NCI-H2196 treated with DMSO at 0.1 percent for 48 hours (cell line): Measurements from ENCODE around the gene RCN2.
"Not testable (repeated sequence)": the region's sequence is repeated elsewhere in the genome, so short reads cannot be mapped to it uniquely, and the experiment has no call there.

ENCODE experiments used
- DNase-seq: peaks from one replicate; lab custom pipeline; 2025; ENCODE audit not compliant: unreplicated experiment; lab: John Stamatoyannopoulos, UW

The RCN2 gene

DNA sequence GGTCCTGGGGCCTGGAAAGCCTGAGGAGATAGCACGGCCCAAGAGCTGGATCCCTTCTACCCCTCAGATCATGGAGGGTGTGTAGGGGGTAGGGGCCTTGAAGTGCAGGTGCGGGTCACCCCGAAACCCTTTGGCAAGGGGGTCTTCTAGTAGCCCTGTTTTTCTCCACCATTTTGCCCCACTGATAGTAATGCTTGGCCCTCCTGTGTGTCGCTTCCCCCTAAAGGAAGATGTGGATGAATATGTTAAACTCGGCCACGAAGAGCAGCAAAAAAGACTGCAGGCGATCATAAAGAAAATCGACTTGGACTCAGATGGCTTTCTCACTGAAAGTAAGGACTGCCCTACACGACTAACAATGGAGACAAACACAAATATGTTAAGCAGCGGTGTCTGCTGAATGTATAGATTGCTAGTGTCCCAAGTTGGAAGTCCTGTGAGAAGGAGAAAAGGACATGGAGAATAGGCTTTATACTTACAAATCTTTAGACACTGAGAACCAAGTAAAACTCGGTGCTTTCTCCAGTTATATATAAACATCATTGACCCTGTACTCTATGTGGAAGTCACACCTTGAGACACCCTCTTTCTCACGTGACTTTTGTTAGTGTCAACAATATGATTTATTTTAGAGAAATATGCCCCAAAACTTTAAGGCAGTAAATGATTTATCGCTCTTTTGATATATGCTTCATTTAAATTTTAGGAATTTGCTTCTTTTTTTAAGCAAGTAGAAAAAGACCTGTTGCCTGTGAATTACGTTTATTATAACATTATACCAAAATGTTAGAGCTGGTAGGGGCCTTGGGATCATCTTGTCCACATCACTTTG lies 802 bp downstream of the RCN2 start:
- no peak for DNase-seq

DNA sequence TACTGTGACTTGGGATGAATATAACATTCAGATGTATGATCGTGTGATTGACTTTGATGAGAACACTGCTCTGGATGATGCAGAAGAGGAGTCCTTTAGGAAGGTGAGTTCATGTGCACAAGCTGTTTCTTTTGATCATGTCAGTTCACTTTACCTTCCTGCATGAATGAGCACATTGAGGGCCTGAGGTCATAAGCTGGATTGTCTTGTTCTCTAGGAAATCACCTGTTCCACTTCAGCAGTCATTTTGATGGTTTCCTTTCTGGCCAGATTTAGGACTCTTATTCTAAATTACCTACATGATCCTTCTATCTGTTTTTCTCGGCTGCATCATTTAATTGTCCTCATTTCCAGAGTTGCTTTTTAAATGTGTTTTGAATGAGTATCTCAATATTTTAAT lies 4.1 kb downstream of the RCN2 start:
- no peak for DNase-seq

DNA sequence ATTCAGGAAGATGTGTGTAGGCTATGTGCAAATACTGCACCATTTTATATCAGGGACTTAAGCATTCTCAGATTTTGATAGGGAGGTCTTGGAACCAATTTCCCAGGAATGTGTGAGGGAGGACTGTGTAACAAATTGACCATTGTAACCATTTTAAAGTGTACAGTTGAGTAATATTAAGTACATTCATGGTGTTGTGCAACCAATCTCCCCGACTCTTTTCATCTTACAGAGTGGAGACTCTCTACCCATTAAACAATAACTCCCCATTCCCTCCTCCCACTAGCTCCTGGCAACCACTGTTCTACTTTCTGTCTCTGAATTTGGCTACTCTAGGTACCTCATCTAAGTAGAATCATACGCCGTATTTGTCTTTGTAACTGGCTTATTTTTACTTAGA lies 5.1 kb downstream of the RCN2 start:
- DNase-seq, result no peak

DNA sequence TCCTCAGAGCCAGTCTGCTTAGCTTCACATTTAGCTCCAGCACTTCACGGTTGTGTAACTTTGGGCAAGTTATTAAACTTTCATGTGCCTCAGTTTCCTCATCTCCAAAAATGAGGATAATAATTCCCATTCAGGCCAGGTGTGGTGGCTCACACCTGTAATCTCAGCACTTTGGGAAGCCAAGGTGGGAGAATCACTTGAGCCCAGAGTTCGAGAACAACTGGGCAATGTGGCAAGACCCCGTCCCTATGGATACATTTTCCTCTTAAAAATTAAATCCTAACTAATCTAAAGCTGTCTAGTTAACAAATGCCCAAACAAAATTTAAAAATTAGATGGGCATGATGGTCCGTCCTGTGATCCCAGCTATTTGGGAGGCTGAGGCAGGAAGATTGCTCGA lies 7.2 kb downstream of the RCN2 start:
- no peak for DNase-seq

DNA sequence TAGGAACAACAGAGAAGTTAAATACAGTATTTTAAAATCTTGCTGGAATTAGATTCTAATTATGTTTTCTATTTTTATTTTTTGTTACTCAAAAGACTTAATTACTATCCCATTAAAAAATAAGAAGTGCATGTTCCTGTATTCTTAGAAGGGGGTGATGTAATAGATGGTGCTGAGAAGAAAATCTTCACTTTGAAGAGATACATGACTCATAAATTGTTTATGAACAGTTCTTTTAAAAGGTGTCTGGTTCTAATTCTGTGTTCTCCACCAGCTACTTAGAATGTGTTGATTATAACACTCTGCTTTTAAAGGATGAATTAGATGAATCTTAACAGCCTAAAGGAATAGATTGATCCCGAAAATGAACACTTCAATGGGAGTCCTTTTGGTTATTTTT lies 8.2 kb downstream of the RCN2 start:
- DNase-seq, result no peak

DNA sequence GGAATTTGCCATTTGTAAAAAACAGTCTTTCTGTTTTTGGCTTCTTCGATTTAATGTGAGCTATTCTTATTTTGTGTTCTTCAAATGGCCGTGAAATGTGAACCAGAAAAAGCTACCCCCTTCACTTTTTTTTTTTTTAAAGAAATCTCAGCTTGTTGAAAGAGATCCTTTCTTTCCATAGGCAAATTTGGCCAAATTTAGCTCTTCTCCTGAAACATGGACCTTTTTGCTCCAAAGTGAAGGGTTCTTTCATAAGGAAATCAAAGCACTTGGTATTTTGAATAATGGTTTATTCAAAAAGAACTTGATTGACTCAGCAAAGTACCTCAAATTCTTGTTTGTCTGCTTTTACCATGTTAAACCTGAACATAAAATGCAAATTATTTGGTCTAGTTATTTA lies 10.1 kb downstream of the RCN2 start:
- DNase-seq, result no peak

DNA sequence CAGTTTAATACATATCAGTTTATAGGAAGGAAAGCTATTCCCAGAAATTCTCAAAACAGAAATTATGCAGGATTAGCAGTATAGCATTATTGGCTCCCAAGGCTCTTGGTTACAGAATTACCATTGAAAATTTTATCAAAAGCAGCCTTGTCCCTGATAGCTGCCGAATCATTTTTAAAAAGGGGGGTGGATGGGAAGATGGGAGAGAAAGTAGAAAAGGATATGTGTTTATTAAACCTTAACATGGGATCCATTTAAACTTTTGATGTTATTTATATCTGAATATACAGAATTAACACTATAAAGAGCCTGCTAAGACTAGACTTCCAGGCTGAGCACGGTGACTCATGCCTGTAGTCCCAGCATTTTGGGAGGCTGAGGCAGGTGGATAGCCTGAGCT lies 10.8 kb downstream of the RCN2 start:
- DNase-seq, result no peak

DNA sequence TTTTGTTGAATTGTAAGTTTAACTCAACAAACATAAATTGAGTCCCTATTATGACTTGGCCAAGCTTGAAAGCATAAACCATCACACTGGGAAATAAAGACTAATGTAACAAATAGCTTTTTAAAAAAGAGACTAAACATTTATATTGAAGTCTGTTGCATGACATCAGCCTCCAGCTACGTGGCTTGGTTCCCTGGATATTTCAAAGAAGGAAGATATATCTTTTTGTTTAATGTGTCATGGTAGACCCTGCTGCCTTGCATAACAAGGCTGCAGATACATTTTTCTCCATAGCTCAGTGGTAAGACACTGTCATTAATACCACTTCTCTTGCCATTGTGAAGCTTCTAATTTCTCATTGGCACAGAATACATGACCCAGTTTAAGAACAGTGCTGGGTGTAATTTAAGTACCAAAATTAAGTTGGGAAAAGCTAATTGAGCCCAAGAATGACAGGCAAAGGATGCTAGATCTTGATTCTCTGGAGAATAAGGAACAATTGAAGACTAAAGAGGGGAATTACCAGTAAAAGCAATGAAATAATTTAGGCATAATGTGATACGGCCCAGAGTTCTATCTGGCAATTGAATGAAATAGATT lies 14.0 kb downstream of the RCN2 start:
- no peak for DNase-seq

DNA sequence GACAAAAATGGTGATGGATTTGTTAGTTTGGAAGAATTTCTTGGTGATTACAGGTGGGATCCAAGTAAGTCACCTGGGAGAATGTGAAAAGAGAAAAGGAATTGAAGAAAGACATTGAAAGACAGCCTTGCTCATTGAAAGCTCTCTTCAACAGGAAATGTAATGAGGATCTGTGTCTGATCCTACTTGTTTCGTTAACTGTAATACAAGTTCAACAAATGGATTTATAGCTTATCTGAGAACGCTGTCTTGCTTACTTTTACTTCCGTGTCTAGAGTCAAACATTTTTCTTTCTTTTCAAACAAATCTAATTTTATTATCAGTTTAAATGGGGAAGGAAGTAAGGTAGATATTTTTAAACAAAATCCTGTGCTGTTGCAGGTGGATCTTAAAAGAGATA lies 15.9 kb downstream of the RCN2 start:
- no peak for DNase-seq

DNA sequence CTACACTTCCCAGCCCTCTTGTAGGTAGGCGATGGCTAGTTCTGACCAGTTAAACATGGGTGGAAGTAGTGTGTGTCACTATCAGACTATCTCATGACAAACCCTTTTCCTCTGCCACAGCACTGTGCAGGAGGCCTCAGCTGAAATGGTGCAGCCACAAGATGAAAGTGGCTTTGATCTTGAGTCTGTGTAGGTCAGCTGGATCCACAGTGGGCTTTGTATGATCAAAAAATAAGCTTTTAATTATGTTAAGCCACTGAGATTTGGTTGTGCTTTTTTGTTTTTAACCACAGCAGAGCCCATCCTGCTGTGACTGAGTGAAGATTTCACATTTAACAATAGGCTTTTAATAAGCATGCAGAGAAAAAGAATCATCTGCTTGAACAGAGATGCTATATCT lies 19.7 kb downstream of the RCN2 start:
- DNase-seq, result no peak

DNA sequence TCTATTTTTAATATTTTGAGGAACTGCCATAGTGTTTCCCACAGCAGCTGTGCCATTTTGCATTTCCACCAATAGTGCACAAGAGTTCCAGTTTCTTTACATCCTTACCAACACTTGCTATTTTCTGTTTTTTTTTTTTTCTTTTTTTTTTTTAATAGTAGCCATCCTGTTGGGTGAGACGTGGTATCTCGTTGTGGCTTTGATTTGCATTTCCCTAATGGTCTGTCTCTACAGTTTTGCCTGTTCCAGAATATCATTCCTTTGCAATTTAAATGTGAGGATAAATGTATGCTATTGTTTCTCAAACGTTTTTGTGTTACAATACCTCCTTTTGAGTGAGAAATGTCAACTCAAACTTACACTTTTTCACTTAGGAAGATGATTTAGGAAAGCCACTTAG lies 22.4 kb downstream of the RCN2 start:
- no peak for DNase-seq

DNA sequence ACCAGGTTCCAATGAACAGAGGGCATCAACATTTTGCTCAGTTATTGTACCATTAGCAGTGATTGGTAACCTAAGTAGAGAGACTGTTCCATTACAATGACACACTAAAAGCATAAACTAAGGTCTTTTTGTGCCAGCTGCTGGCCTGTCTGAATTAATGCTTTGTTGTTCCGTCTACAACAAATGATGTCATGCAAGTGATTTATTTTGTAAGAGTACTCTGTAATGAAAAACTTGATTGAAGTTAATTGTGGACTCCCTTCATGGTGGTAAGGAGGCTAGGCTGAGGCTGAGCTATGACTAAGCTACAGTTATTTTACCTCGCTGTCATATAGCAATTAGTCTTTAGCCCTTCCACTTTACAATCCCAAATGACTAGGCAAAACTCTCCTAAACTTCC lies 23.2 kb downstream of the RCN2 start:
- DNase-seq, result no peak

DNA sequence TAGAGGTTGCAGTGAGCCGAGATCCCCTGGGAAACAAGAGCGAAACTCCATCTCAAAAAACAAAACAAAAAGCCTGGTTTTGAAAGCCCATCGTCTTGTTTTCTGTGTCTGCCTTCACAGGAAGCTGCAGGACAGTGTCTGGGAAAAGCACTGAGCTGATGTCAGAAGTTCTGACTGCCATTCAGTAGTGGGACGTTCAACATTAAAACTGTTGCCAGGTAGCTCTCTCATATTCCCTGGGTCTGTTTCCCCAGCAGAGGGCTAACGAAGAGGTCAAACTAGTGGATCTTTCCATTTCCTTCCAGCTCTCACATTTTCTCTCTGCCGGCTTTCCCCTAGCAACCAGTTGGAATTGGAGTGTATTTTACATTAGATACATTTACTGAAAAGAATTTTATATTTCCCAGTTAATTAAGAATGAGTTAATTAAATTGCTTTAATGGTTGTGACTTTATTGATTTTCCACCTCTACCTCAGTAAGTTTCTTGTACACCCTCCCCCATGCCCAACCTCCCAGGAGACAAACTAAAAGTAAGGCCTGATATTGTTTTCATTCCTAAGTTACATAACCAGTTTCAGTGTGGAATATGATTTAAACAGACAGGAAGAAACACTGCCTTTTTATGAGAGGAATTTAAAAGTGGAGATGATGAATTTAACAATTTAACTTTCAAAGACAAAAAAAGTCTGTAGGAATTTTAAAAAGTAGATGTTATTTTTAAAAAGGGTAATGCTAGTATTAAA lies 29.9 kb downstream of the RCN2 start:
- no peak for DNase-seq

DNA sequence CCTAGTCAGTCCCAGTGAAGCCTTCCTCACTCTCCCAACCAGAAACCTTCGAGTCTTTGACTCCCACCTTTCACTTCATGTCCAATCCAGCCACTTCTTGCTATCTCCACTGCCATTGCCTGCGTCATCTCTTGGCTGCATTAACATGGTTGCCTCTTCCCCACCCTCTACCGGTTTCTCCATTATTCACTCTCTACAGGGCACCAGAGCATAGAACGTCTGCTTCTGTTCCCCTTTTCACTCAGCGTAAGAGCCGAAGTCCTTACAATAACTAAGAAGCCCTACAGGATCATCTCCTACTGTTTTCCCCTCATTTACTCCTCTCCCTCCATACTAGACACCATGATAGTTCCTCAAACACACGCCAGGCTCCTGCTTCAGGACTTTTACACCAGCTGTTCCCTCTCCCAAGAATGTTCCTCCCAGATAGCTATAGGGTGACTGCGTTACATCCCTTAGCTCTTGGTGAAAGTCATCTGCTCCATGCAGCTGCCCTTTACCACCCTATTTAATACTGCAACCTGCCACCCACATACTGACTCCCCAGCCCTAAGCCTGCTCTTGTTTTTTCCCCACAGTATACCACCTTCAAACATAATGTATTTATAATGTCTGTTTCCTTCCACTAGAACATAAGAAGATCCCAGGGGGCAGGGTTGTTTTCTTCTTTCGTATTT lies 30.9 kb downstream of the RCN2 start:
- DNase-seq, result no peak

DNA sequence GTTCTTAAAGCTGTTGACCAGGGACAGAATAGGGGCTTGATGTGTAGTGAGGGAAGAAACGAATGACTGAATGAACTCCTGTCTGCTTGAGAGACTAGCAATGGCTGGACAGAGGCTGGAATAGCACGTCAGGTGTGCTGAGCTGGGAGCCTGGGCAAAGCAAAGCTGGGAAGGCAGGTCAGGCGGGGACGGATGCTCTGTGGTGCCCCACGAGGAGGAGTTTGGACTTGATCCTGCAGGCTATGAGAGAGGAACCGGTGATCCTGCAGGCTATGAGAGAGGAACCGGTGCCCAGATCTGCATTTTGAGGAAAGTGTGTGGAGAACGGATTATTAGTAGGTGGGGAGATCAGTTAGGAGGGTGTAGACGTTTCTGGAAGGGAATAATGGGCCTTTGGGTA lies 32.0 kb downstream of the RCN2 start:
- DNase-seq, result no peak

DNA sequence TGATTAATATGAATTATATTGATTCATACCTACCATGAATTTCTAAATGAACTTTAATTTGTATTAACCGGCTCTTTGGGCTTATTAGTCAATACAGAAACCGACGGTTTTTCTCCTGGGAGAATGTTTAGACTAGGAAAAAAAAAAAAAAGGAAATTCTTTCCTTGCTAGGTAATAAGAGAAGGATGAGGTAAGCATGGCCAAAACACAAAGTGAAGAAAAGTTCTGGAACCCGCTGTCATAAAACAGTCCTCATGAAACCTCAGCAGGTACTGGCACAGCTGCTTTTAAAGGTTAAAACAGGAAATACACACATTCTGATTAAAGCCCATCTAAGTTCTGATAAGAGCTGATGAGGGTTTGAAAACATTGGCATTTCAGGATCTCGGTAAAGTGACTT lies 32.6 kb downstream of the RCN2 start:
- no peak for DNase-seq

DNA sequence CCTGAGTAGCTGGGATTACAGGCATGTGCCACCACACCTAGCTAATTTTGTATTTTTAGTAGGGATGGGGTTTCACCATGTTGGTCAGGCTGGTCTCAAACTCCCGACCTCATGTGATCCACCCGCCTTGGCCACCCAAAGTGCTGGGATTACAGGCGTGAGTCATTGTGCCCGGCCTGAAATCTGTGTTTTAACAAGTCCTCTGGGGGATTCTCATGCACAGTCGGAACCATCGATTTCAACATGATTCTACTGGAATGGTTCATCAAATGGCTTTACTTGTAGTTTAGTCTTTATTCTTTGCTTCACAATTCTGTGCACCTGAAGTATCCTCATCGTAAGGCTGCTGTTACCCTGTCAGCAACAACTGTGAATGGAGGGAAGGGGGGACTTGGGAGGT lies 34.5 kb downstream of the RCN2 start:
- DNase-seq, result not testable (repeated sequence)

DNA sequence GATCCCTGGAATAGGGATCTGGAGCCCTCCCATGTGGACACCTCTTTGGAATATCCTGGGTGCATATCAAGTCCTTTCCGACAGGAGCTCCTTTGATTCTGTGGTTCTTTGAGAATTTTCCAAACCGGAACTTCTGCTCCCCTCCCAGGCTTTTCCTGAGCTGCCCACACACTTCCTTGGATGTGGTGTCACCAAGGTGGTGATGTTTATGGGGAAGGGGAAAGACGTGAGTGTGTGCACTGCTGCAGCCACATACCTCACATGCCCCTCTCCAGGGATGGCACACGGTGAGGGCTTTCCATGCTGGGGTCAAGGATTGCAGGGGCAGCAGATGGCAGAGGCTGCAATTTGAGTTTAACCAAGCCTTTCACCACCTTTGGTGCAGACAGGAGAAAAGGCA lies 35.5 kb downstream of the RCN2 start:
- DNase-seq, result no peak

DNA sequence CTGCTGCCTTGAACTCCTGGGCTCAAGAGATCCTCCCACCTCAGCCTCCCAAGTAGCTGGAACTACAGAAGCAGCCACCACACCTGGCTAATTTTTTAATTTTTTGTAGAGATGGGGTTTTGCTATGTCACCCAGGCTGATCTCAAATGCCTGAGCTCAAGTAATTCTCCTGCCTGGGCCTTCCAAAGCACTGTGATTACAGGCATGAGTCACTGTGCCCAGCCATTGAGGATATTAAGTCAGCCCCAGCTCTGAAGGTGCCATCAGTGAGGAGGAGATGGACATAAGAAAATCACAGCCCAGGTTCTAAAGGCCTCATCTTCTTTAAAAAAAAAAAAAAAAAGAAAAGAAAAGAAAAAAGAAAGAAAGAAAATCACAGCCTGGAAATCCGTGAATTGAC lies 36.8 kb downstream of the RCN2 start:
- no peak for DNase-seq

DNA sequence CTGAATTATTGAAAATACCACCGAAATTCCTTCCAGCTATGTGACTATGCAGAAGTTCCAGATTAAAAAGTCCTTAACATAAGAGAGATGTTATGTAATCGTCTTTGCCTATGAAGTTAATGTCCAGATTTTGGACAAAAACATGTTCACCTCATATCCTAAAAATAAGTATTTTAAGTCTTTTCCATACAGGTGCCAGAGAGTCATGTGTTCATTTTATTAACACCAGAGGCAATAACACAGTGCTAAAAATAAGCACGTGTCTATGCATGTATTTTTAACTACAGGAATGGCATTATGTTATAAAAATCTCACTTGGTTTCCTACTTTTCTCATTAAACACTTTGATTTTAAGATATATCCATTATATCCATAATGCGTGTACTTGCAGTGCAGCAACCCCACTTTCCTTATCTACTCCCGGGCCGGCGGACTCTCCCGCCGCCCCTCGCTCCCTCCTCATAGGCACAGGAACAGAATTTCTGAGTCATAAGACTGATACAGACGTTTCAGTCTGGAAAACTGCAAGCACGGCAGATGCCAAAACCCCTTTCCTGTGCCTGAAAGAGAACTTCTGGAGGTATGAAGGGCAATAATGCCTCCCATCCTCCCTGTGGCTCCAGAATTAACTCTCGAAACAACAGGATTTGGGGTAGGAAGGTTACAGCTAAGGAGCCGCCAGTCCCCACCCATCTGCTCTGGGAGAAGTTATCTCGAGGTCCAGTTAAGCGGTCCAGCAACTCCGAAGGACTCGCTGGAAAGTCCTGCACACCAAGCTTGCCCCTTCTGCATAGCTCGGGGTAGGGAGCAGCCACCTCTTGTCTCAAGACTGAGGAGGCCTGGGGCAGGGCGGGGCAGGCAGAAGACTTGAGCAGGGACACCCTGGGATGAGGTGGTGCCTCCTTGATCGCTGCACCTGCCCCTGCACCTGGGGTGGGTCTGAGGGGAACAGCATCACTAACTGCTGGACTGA lies 41.1 kb downstream of the RCN2 start:
- no peak for DNase-seq

DNA sequence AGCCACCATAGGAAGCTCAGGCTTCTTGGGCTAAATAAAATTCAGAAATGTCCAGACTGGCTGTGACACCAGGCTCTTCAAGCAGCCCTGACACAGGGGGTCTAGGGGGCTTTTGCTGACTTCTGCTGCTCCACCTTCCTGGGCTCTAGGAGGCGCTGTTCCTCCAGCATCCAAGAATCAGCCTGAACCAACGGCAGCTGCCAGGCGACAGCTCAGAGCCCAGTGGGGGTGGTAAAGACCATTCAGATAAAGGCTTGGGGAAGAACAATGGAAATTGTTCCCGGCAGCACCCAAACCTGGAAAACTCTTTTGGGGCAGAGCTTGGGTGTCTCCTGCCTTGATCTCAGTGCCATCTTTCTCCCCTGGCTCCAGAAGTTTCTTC lies 41.8 kb downstream of the RCN2 start:
- DNase-seq, result no peak
